Lower leg skin (tissue), 3 donors: ENCODE results near the gene MRPL46.

Experiments used
- CTCF ChIP-seq, 3 donors: fragments of 450-650 bp; IDR thresholded peaks; one replicate each; pipeline ENCODE4 v1.5.1; 2016; ENCODE audit warnings: antibody characterized with exemption in 3 of 3, mild to moderate bottlenecking in 3 of 3, moderate library complexity in 2 of 3
- POLR2A ChIP-seq, 2 donors: fragments of 450-650 bp; IDR thresholded peaks; one replicate each; pipeline ENCODE4 v1.6.1; 2016 to 2017; ENCODE audit warnings: antibody characterized with exemption in 2 of 2, mild to moderate bottlenecking in 1 of 2, moderate library complexity in 1 of 2

GRCh38 chr15:88419830-88420229 is 47.4 kb downstream of the MRPL46 start:
- TF ChIP-seq CTCF (IDR thresholded peaks at IDR 0.05) (no peak), POLR2A (IDR thresholded peaks at IDR 0.05) (no peak)
